Endodermal cell (in vitro differentiated cells): ENCODE measurements around the gene GNS. TPM values are rescaled to one million over a fixed set of nuclear protein-coding genes. Genes with fewer than 3 reads are reported as not detected.
A peak's percentile ranks its signal among the peaks of the same experiment; 100 is the strongest.
"Not testable (repeated sequence)": the region's sequence is repeated elsewhere in the genome, so short reads cannot be mapped to it uniquely, and the experiment has no call there.

ENCODE experiments used
- DNase-seq: peaks from one replicate; pipeline ENCODE4 v3.0.0-alpha.2; 2017
- H3K27ac ChIP-seq: 2 replicates; pipeline ENCODE4 v1.5.1; 2013; ENCODE audit warnings: mild to moderate bottlenecking, low read depth, low read length, moderate library complexity
- H3K27me3 ChIP-seq: 2 replicates; pipeline ENCODE4 v1.6.1; 2013; ENCODE audit warnings: mild to moderate bottlenecking, low read length, moderate library complexity; ENCODE audit not compliant: insufficient read depth, control insufficient read depth, poor library complexity, severe bottlenecking
- H3K36me3 ChIP-seq: 2 replicates; pipeline ENCODE4 v1.7.0; 2013; ENCODE audit warnings: mild to moderate bottlenecking, low read length, moderate library complexity; ENCODE audit not compliant: control insufficient read depth, insufficient read depth
- H3K4me1 ChIP-seq: one replicate; pipeline ENCODE4 v1.7.0; 2013; ENCODE audit warnings: low read length; ENCODE audit not compliant: control insufficient read depth, insufficient read depth
- H3K4me3 ChIP-seq: 2 replicates; pipeline ENCODE4 v1.5.1; 2013; ENCODE audit warnings: mild to moderate bottlenecking, low read length, moderate library complexity
- H3K9ac ChIP-seq: 2 replicates; pipeline ENCODE4 v1.6.1; 2013; ENCODE audit warnings: mild to moderate bottlenecking, low read length, moderate library complexity; ENCODE audit not compliant: poor library complexity, severe bottlenecking; ENCODE audit errors: extremely low read depth
- H3K9me3 ChIP-seq: 2 replicates; pipeline ENCODE4 v1.6.1; 2013; ENCODE audit warnings: mild to moderate bottlenecking, low read length, moderate library complexity; ENCODE audit not compliant: control insufficient read depth
- H3K27ac Mint-ChIP-seq: 2 replicates; pipeline ENCODE4 v1.8.0; 2020; ENCODE audit warnings: mixed read lengths
- H3K27me3 Mint-ChIP-seq: 2 replicates; pipeline ENCODE4 v1.8.0; 2021; ENCODE audit warnings: mild to moderate bottlenecking, mixed read lengths; ENCODE audit not compliant: insufficient read depth
- H3K36me3 Mint-ChIP-seq: 2 replicates; pipeline ENCODE4 v1.8.0; 2020; ENCODE audit warnings: low read depth, mixed read lengths
- H3K4me1 Mint-ChIP-seq: 2 replicates; pipeline ENCODE4 v1.8.0; 2020; ENCODE audit warnings: mixed read lengths
- H3K4me3 Mint-ChIP-seq: 2 replicates; pipeline ENCODE4 v1.8.0; 2020; ENCODE audit warnings: mild to moderate bottlenecking, moderate library complexity, mixed read lengths
- H3K9me3 Mint-ChIP-seq: 2 replicates; pipeline ENCODE4 v1.8.0; 2020; ENCODE audit warnings: mild to moderate bottlenecking, mixed read lengths
- WGBS, 2 experiments: methylation state at CpG; one replicate each; pipeline versions ENCODE4 v1.1.5 to v1.1.7; 2013; ENCODE audit warnings: missing lambda C conversion rate in 2 of 2, mixed read lengths in 1 of 2; ENCODE audit not compliant: insufficient coverage in 1 of 2, insufficient read length in 1 of 2; 5-methylcytosine and 5-hydroxymethylcytosine counted together
- total RNA-seq, 2 donors: library from RNA; stranded (reverse); fragmentation: NEBNext Ultra II Directional in 1 of 2; extraction: Animal tissue kit (Norgen Biotek cat#: 25700) in 1 of 2; gene quantifications; 2 replicates in 1 of 2; 3 replicates in 1 of 2; pipeline ENCODE4 v1.2.1, GENCODE V29; 2021
- TF ChIP-seq, protein P1 (sequence below): fragments of 200-600 bp; sonication (generic); conservative IDR thresholded peaks from 2 replicates; pipeline ENCODE4 v1.5.0; 2021; ENCODE audit warnings: antibody characterized with exemption, mild to moderate bottlenecking

GNS gene
- total RNA-seq, 2 donors from 2014 or later, result 46.4 to 48.1 TPM

GRCh38 chr12:64779354-64779974 is 20.3 kb upstream of the GNS start:
- Mint-ChIP-seq H3K4me3 (peak overlapping the region; percentile 47), H3K36me3 (no peaks in the 10 kb centered on the region), H3K27ac (no peak overlapping the region), H3K4me1 (peaks cover 17% of the 10 kb centered on the region), H3K27me3 (peaks cover 85% of the 10 kb centered on the region), H3K9me3 (peaks cover 16% of the 10 kb centered on the region)
- Histone ChIP-seq H3K27ac (no peak overlapping the region), H3K9ac (no peak overlapping the region), H3K4me1 (no peaks in the 10 kb centered on the region), H3K9me3 (peaks cover 10% of the 10 kb centered on the region), H3K4me3 (no peak overlapping the region), H3K36me3 (no peaks in the 10 kb centered on the region), H3K27me3 (peaks cover 95% of the 10 kb centered on the region)
- WGBS, 2 experiments, result 94 to 98% methylated on average over 7 to 10 of the region's 10 CpGs
- TF ChIP-seq, protein P1, sequence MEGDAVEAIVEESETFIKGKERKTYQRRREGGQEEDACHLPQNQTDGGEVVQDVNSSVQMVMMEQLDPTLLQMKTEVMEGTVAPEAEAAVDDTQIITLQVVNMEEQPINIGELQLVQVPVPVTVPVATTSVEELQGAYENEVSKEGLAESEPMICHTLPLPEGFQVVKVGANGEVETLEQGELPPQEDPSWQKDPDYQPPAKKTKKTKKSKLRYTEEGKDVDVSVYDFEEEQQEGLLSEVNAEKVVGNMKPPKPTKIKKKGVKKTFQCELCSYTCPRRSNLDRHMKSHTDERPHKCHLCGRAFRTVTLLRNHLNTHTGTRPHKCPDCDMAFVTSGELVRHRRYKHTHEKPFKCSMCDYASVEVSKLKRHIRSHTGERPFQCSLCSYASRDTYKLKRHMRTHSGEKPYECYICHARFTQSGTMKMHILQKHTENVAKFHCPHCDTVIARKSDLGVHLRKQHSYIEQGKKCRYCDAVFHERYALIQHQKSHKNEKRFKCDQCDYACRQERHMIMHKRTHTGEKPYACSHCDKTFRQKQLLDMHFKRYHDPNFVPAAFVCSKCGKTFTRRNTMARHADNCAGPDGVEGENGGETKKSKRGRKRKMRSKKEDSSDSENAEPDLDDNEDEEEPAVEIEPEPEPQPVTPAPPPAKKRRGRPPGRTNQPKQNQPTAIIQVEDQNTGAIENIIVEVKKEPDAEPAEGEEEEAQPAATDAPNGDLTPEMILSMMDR, result no peak
- DNase-seq, result no peak

DNA sequence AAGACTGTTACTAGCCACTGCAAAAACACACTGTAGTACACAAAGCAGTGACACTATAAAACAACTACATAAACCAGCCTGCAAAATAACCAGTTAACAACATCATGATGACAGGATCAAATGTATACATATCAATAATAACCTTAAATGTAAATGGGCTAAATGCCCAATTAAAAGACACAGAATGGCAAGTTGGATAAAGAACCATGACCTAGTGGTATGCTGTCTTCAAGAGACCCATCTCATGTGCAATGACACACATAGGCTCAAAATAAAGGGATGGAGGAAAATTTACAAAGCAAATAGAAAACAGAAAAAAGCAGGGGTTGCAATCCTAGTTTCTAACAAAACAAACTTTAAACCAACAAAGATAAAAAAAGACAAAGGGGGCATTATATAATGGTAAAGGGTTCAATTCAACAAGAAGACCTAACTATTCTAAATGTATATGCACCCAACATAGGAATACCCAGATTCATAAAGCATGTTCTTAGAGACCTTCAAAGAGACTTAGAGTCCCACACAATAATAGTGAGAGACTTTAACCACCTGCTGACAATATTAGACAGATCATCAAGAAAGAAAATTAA is 16.0 kb upstream of the GNS start:
- H3K4me3 Mint-ChIP-seq, H3K27ac Mint-ChIP-seq, H3K36me3 ChIP-seq, H3K36me3 Mint-ChIP-seq, H3K4me1 ChIP-seq, H3K4me3 ChIP-seq, DNase-seq, H3K9ac ChIP-seq, H3K27ac ChIP-seq, H3K4me1 Mint-ChIP-seq: not testable (repeated sequence)
- H3K27me3 ChIP-seq, result peaks cover 53% of the 10 kb centered on the region
- Mint-ChIP-seq H3K27me3 (peaks cover 68% of the 10 kb centered on the region), H3K9me3 (peaks cover 16% of the 10 kb centered on the region)
- H3K9me3 ChIP-seq, result peaks cover 10% of the 10 kb centered on the region

GRCh38 chr12:64773386-64773785 is 14.2 kb upstream of the GNS start:
- Mint-ChIP-seq H3K9me3 (peaks cover 16% of the 10 kb centered on the region), H3K27ac (no peak overlapping the region), H3K4me3 (no peak overlapping the region), H3K4me1 (no peaks in the 10 kb centered on the region), H3K36me3 (no peaks in the 10 kb centered on the region), H3K27me3 (peaks cover 50% of the 10 kb centered on the region)
- H3K4me3 ChIP-seq, result no peak overlapping the region
- no peak for DNase-seq
- H3K4me1 ChIP-seq, result no peaks in the 10 kb centered on the region
- no peak overlapping the region for H3K9ac ChIP-seq
- no peaks in the 10 kb centered on the region for H3K36me3 ChIP-seq
- peaks cover 35% of the 10 kb centered on the region for H3K27me3 ChIP-seq
- TF ChIP-seq, protein P1, result no peak
- H3K9me3 ChIP-seq, result peaks cover 10% of the 10 kb centered on the region
- H3K27ac ChIP-seq, result no peak overlapping the region

DNA sequence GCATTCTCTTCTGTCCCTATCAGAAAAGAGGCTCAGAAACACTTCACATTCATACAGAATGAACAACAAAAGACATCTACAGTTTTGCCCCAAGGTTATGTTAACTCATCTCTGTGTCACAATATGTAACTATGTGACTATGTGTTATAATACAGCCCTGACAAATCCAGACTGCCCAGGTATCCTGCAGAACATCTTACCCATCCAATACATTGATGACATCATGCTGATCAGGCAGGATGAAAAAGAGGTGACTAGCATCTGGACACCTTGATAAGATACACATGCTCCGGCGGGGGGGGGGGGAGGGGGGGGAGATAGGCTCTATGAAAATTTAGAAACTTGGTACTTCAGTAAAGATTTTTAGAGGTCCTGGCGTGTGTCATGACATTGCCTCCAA is 8.3 kb upstream of the GNS start:
- Histone ChIP-seq H3K4me1 (no peaks in the 10 kb centered on the region), H3K9me3 (no peaks in the 10 kb centered on the region), H3K9ac (no peak overlapping the region), H3K27ac (no peak overlapping the region), H3K4me3 (no peak overlapping the region), H3K27me3 (no peaks in the 10 kb centered on the region), H3K36me3 (no peaks in the 10 kb centered on the region)
- no peaks in the 10 kb centered on the region for H3K9me3 Mint-ChIP-seq
- DNase-seq, result no peak
- no peaks in the 10 kb centered on the region for H3K36me3 Mint-ChIP-seq
- H3K4me1 Mint-ChIP-seq, result no peaks in the 10 kb centered on the region
- no peak overlapping the region for H3K4me3 Mint-ChIP-seq
- TF ChIP-seq, protein P1, result no peak
- 80 to 82% methylated on average over 1 to 3 of the region's 3 CpGs for WGBS, 2 experiments
- H3K27me3 Mint-ChIP-seq, result no peaks in the 10 kb centered on the region
- no peak overlapping the region for H3K27ac Mint-ChIP-seq
